GM12878 (cell line): ENCODE results near the gene B3GNT2. TPM values are rescaled to one million over a fixed set of nuclear protein-coding genes. Genes with fewer than 3 reads are reported as not detected.

Experiments
- ATAC-seq: fragments of 200-7000 bp; cut with Tn5 transposase; 3 replicates; pipeline ENCODE4 v1.9.1; 2020; ENCODE audit warnings: mild to moderate bottlenecking, moderate library complexity
- BruUV-seq: library from RNA; stranded (reverse); fragments of 400-500 nt; replicated peaks from 2 replicates; lab custom pipeline; 2021; lab: Mats Ljungman, UMichigan
- CTCF ChIA-PET: fragments of 300-600 bp; sonication (Branson Sonifier 250); formaldehyde crosslinking; extraction: SDS; loops from one replicate; lab custom pipeline; 2021; ENCODE audit warnings: inconsistent platforms; lab: Yijun Ruan, JAX
- POLR2A ChIA-PET: fragments of 350-600 bp; formaldehyde crosslinking; extraction: SDS; loops from one replicate; lab custom pipeline; 2021; ENCODE audit warnings: inconsistent platforms; lab: Charles Lee
- RAD21 ChIA-PET: fragments of 300-600 bp; sonication (Branson Sonifier 250); formaldehyde crosslinking; loops from one replicate; lab custom pipeline; 2023; ENCODE audit warnings: antibody characterized with exemption; ENCODE audit not compliant: unreplicated experiment; lab: Charles Lee
- SMC1A ChIA-PET: fragments of 300-600 bp; sonication (Branson Sonifier 250); formaldehyde crosslinking; loops from one replicate; lab custom pipeline; 2023; ENCODE audit not compliant: unreplicated experiment, uncharacterized antibody; lab: Charles Lee
- DNase-seq: peaks from one replicate; pipeline ENCODE4 v3.0.0-alpha.2; 2011; ENCODE audit warnings: low read depth, low spot score
- FAIRE-seq: peaks from 3 replicates; lab custom pipeline; 2011; peaks lifted over from hg19 to GRCh38; lab: Jason Lieb, UNC
- H2AFZ ChIP-seq: 2 replicates; pipeline ENCODE4 v1.6.0; 2011; ENCODE audit warnings: low read depth, low read length, control low read depth; ENCODE audit not compliant: control insufficient read depth
- H3K27ac ChIP-seq: 2 replicates; pipeline ENCODE4 v1.5.1; 2011; ENCODE audit warnings: control low read depth; ENCODE audit not compliant: control insufficient read depth, insufficient read depth
- H3K27me3 ChIP-seq, 2 experiments: replicated peaks in 1 of 2; 2 replicates each; pipeline versions ENCODE4 v1.6.0 to v1.6.1; 2011; ENCODE audit warnings: low read length in 1 of 2; ENCODE audit not compliant: control insufficient read depth in 2 of 2, insufficient read depth in 2 of 2
- H3K36me3 ChIP-seq, 2 experiments: 2 replicates each; pipeline ENCODE4 v1.5.1; 2011; ENCODE audit warnings: low read length in 1 of 2; ENCODE audit not compliant: control insufficient read depth in 2 of 2, insufficient read depth in 2 of 2
- H3K4me1 ChIP-seq: 2 replicates; pipeline ENCODE4 v1.6.1; 2011; ENCODE audit warnings: mild to moderate bottlenecking, low read length, moderate library complexity, mixed read lengths; ENCODE audit not compliant: control insufficient read depth, insufficient read depth
- H3K4me2 ChIP-seq: 2 replicates; pipeline ENCODE4 v1.6.0; 2011; ENCODE audit warnings: control low read depth; ENCODE audit not compliant: control insufficient read depth, insufficient read depth
- H3K4me3 ChIP-seq: fragments of 200-600 bp; sonication (generic); 2 replicates; pipeline ENCODE4 v1.5.1; 2016
- H3K79me2 ChIP-seq: 2 replicates; pipeline ENCODE4 v1.6.0; 2011; ENCODE audit warnings: low read length; ENCODE audit not compliant: control insufficient read depth, insufficient read depth
- H3K9ac ChIP-seq: 2 replicates; pipeline ENCODE4 v1.8.0; 2011; ENCODE audit warnings: low read length, control low read depth, mixed read lengths; ENCODE audit not compliant: control insufficient read depth, insufficient read depth
- H3K9me3 ChIP-seq: replicated peaks from 3 replicates; pipeline ENCODE4 v1.5.1; 2011; ENCODE audit warnings: mild to moderate bottlenecking, low read length; ENCODE audit not compliant: control insufficient read depth, insufficient read depth
- H4K20me1 ChIP-seq: 2 replicates; pipeline ENCODE4 v1.6.0; 2011; ENCODE audit not compliant: control insufficient read depth, insufficient read depth
- MTA3 ChIP-seq: IDR thresholded peaks from 2 replicates; pipeline ENCODE4 v1.6.1; 2012; ENCODE audit warnings: low read length, inconsistent platforms, borderline replicate concordance
- NFYB ChIP-seq: IDR thresholded peaks from 2 replicates; pipeline ENCODE4 v1.6.1; 2011; ENCODE audit warnings: low read depth, mild to moderate bottlenecking, low read length, improper control_type of control experiment, moderate library complexity; ENCODE audit not compliant: insufficient read depth
- POLR2AphosphoS5 ChIP-seq: IDR thresholded peaks from 2 replicates; pipeline ENCODE4 v1.6.1; 2011; ENCODE audit warnings: mild to moderate bottlenecking, low read length, inconsistent platforms
- RBBP5 ChIP-seq: fragments of 200-600 bp; sonication (generic); conservative IDR thresholded peaks from 2 replicates; pipeline ENCODE4 v1.6.1; 2016
- WGBS: methylation state at CpG from one replicate; pipeline ENCODE4 v1.1.6; 2016; ENCODE audit warnings: low lambda C conversion rate; ENCODE audit not compliant: insufficient replicate concordance, insufficient coverage; ENCODE audit errors: missing lambda C conversion rate; 5-methylcytosine and 5-hydroxymethylcytosine counted together
- in situ Hi-C: fragments of 300-500 bp; cut with MboI; formaldehyde crosslinking; loops from 9 replicates; pipeline ENCODE4 v1.14.3; 2018; ENCODE audit warnings: mixed read lengths
- intact Hi-C: fragments of 100-400 bp; cut with micrococcal nuclease; formaldehyde crosslinking; loops from one replicate; pipeline ENCODE4 v1.14.2; 2022; ENCODE audit not compliant: unreplicated experiment
- polyA plus RNA-seq, 11 experiments: library from polyadenylated mRNA; depleted of rRNA in 4 of 11; unstranded in 6 of 11; stranded (reverse) in 5 of 11; fragments of >200 nt; fragmentation: Nextera tagmentation in 4 of 11; fragmentation: Illumina TruSeq in 1 of 11; extraction: Ambion mirVana in 4 of 11; extraction: Trizol in 1 of 11; gene quantifications; 1 replicate in 1 of 11; 2 replicates in 10 of 11; pipeline versions ENCODE4 v1.2.1 to v1.2.3, GENCODE V29; 2011 to 2016; ENCODE audit warnings: inconsistent platforms in 2 of 11, missing spikeins in 2 of 11, low read depth in 1 of 11
- total RNA-seq, 4 experiments: library from RNA; depleted of rRNA in 3 of 4; stranded (reverse); fragments of >200 nt in 3 of 4; fragmentation: Illumina TruSeq in 1 of 4; extraction: Trizol in 1 of 4; gene quantifications; 2 replicates each; pipeline versions ENCODE4 v1.2.1 to v1.2.3, GENCODE V29; 2013 to 2021
- TF ChIP-seq, protein P1 (sequence below): fragments of 450-650 bp; IDR thresholded peaks from 2 replicates; pipeline ENCODE4 v1.6.1; 2016; ENCODE audit warnings: mild to moderate bottlenecking, moderate library complexity, borderline replicate concordance
- TF ChIP-seq, protein P2 (sequence below): fragments of 150-350 bp; IDR thresholded peaks from 2 replicates; pipeline ENCODE4 v1.6.1; 2016; ENCODE audit warnings: low read depth, low read length
- TF ChIP-seq, protein P3 (sequence below): fragments of 450-650 bp; formaldehyde crosslinking; IDR thresholded peaks from 2 replicates; pipeline ENCODE4 v1.4.0; 2022; ENCODE audit warnings: mild to moderate bottlenecking, moderate library complexity
- TF ChIP-seq, protein P4 (sequence below): fragments of 450-650 bp; IDR thresholded peaks from 2 replicates; pipeline ENCODE4 v1.6.1; 2017; ENCODE audit warnings: low read depth, mild to moderate bottlenecking, moderate library complexity

Gene B3GNT2
- total and polyA plus RNA-seq, 10 of the 15 experiments (the other 5 are each of a cell fraction or from before 2014, with no cell fraction given): 19.7 to 103 (median 76.3) TPM

DNA sequence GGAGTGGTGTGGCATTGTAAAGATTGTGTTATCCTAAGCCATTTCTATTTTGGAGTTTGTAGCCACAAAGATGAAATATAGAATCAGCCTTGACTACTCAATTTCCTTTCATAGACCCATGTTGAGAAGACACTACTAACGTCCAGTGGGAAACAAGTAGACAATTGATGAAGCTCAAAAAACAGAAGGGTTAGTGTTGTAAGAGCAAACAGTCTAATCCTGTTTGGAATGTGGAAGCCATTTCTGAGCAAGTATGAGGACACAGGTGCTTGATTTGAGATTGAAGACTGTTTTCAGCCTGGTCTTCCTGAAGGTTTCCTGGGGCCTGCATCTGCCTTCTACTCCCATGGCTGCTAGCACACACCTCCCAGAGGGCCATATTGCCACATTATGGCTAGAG lies 29.1 kb downstream of the B3GNT2 start:
- RAD21 ChIA-PET: no interaction called here
- no TSS peak for BruUV-seq
- no peak overlapping the region for H3K9ac ChIP-seq
- SMC1A ChIA-PET: no interaction called here
- WGBS: 90% methylated on average over 1 of the region's 1 CpG
- H3K9me3 ChIP-seq: no peaks in the 10 kb centered on the region
- POLR2A ChIA-PET: no interaction called here
- H3K4me3 ChIP-seq: no peak overlapping the region
- peaks cover 81% of the 10 kb centered on the region for H3K79me2 ChIP-seq
- ATAC-seq (no peak), DNase-seq (no peak), FAIRE-seq (no peak)
- intact Hi-C loops: loop anchor here (5.0 kb wide), 1 partner anchor 233 kb away; no protein-coding TSS in a partner anchor
- H3K36me3 ChIP-seq: peaks cover 26 to 35% of the 10 kb centered on the region in 2 experiments
- no peak overlapping the region for H3K27ac ChIP-seq
- H3K27me3 ChIP-seq: no peaks in the 10 kb centered on the region
- CTCF ChIA-PET: no interaction called here
- no peak overlapping the region for H2AFZ ChIP-seq
- no peak overlapping the region for H3K4me2 ChIP-seq
- in situ Hi-C loops: no loop called here
- TF ChIP-seq, protein P1, sequence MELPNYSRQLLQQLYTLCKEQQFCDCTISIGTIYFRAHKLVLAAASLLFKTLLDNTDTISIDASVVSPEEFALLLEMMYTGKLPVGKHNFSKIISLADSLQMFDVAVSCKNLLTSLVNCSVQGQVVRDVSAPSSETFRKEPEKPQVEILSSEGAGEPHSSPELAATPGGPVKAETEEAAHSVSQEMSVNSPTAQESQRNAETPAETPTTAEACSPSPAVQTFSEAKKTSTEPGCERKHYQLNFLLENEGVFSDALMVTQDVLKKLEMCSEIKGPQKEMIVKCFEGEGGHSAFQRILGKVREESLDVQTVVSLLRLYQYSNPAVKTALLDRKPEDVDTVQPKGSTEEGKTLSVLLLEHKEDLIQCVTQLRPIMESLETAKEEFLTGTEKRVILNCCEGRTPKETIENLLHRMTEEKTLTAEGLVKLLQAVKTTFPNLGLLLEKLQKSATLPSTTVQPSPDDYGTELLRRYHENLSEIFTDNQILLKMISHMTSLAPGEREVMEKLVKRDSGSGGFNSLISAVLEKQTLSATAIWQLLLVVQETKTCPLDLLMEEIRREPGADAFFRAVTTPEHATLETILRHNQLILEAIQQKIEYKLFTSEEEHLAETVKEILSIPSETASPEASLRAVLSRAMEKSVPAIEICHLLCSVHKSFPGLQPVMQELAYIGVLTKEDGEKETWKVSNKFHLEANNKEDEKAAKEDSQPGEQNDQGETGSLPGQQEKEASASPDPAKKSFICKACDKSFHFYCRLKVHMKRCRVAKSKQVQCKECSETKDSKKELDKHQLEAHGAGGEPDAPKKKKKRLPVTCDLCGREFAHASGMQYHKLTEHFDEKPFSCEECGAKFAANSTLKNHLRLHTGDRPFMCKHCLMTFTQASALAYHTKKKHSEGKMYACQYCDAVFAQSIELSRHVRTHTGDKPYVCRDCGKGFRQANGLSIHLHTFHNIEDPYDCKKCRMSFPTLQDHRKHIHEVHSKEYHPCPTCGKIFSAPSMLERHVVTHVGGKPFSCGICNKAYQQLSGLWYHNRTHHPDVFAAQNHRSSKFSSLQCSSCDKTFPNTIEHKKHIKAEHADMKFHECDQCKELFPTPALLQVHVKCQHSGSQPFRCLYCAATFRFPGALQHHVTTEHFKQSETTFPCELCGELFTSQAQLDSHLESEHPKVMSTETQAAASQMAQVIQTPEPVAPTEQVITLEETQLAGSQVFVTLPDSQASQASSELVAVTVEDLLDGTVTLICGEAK: no peak
- TF ChIP-seq, protein P2, sequence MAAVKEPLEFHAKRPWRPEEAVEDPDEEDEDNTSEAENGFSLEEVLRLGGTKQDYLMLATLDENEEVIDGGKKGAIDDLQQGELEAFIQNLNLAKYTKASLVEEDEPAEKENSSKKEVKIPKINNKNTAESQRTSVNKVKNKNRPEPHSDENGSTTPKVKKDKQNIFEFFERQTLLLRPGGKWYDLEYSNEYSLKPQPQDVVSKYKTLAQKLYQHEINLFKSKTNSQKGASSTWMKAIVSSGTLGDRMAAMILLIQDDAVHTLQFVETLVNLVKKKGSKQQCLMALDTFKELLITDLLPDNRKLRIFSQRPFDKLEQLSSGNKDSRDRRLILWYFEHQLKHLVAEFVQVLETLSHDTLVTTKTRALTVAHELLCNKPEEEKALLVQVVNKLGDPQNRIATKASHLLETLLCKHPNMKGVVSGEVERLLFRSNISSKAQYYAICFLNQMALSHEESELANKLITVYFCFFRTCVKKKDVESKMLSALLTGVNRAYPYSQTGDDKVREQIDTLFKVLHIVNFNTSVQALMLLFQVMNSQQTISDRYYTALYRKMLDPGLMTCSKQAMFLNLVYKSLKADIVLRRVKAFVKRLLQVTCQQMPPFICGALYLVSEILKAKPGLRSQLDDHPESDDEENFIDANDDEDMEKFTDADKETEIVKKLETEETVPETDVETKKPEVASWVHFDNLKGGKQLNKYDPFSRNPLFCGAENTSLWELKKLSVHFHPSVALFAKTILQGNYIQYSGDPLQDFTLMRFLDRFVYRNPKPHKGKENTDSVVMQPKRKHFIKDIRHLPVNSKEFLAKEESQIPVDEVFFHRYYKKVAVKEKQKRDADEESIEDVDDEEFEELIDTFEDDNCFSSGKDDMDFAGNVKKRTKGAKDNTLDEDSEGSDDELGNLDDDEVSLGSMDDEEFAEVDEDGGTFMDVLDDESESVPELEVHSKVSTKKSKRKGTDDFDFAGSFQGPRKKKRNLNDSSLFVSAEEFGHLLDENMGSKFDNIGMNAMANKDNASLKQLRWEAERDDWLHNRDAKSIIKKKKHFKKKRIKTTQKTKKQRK: no peak
- no peak for TF ChIP-seq RBBP5
- TF ChIP-seq, protein P3, sequence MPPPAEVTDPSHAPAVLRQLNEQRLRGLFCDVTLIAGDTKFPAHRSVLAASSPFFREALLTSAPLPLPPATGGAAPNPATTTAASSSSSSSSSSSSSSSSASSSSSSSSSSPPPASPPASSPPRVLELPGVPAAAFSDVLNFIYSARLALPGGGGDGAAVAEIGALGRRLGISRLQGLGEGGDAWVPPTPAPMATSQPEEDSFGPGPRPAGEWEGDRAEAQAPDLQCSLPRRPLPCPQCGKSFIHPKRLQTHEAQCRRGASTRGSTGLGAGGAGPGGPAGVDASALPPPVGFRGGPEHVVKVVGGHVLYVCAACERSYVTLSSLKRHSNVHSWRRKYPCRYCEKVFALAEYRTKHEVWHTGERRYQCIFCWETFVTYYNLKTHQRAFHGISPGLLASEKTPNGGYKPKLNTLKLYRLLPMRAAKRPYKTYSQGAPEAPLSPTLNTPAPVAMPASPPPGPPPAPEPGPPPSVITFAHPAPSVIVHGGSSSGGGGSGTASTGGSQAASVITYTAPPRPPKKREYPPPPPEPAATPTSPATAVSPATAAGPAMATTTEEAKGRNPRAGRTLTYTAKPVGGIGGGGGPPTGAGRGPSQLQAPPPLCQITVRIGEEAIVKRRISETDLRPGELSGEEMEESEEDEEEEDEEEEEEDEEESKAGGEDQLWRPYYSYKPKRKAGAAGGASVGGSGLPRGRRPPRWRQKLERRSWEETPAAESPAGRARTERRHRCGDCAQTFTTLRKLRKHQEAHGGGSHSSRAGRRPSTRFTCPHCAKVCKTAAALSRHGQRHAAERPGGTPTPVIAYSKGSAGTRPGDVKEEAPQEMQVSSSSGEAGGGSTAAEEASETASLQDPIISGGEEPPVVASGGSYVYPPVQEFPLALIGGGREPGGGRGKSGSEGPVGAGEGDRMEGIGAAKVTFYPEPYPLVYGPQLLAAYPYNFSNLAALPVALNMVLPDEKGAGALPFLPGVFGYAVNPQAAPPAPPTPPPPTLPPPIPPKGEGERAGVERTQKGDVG (CRISPR knock-in tag): no peak
- peak; percentile 32; the same call in 1 of the 2 replicates for TF ChIP-seq POLR2AphosphoS5
- no peak for TF ChIP-seq MTA3
- no peak for TF ChIP-seq NFYB
- TF ChIP-seq, protein P4, sequence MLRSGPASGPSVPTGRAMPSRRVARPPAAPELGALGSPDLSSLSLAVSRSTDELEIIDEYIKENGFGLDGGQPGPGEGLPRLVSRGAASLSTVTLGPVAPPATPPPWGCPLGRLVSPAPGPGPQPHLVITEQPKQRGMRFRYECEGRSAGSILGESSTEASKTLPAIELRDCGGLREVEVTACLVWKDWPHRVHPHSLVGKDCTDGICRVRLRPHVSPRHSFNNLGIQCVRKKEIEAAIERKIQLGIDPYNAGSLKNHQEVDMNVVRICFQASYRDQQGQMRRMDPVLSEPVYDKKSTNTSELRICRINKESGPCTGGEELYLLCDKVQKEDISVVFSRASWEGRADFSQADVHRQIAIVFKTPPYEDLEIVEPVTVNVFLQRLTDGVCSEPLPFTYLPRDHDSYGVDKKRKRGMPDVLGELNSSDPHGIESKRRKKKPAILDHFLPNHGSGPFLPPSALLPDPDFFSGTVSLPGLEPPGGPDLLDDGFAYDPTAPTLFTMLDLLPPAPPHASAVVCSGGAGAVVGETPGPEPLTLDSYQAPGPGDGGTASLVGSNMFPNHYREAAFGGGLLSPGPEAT: no peak
- H3K4me1 ChIP-seq: no peaks in the 10 kb centered on the region
- peaks cover 15% of the 10 kb centered on the region for H4K20me1 ChIP-seq
